ENCODE results near the gene LRRC66. TPM values are rescaled to one million over a fixed set of nuclear protein-coding genes. Genes with fewer than 3 reads are reported as not detected.

LRRC66 gene, protein sequence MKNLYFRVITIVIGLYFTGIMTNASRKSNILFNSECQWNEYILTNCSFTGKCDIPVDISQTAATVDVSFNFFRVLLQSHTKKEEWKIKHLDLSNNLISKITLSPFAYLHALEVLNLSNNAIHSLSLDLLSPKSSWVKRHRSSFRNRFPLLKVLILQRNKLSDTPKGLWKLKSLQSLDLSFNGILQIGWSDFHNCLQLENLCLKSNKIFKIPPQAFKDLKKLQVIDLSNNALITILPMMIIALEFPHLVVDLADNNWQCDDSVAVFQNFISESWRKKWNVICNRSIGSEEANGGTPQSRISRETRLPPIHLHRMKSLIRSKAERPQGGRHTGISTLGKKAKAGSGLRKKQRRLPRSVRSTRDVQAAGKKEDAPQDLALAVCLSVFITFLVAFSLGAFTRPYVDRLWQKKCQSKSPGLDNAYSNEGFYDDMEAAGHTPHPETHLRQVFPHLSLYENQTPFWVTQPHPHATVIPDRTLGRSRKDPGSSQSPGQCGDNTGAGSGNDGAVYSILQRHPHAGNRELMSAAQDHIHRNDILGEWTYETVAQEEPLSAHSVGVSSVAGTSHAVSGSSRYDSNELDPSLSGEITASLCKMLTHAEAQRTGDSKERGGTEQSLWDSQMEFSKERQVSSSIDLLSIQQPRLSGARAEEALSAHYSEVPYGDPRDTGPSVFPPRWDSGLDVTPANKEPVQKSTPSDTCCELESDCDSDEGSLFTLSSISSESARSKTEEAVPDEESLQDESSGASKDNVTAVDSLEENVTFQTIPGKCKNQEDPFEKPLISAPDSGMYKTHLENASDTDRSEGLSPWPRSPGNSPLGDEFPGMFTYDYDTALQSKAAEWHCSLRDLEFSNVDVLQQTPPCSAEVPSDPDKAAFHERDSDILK
- 0.08 TPM for polyA plus RNA-seq

DNA sequence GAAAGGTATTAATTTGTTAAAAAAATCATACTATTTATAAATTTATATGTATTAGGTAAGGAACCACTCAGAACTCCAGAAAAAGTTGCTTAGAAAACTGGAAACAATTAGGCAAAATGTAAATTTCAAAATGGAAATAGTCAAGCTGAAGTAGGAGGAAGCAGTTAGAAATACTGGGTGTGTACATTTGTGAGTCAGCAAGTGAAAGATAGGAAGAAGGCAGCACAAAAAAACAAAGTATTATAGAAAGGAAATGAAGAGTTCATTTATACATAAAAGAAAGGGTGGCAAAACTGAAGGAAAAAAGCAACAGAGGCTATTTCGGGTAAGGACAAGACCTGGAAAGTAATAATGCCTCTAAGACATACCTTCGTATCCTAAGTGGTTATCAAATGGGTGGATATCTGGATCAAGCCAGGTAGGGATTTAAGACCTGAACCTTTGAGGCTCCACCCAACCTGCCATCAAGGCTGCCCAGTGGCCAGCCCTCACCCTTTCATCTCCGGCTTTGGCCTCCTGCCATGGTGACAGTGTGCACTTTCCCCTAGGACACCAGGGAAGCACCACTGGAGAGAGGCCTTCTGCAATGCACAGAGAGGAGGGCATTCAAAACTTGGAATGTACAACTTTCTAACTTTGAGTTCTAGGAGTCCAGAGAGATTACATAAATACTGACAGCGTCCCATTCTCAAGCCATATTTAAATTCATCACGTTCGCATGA is at the start of gene LRRC66:
Gene LRRC66, minus strand, starts transcription at position 428 of the 722 bp plus-strand sequence. CDS start 2,750 bp downstream, outside the sequence.
- Mint-ChIP-seq H3K27ac (no peak within 1 kb of the TSS), H3K4me1 (peaks cover 0 to under 1% (median 0%) of the 10 kb centered on the region in 3 donors), H3K27me3 (no peaks in the 10 kb centered on the region), H3K4me3 (no peak within 1 kb of the TSS), H3K9me3 (no peaks in the 10 kb centered on the region), H3K36me3 (no peaks in the 10 kb centered on the region)

DNA sequence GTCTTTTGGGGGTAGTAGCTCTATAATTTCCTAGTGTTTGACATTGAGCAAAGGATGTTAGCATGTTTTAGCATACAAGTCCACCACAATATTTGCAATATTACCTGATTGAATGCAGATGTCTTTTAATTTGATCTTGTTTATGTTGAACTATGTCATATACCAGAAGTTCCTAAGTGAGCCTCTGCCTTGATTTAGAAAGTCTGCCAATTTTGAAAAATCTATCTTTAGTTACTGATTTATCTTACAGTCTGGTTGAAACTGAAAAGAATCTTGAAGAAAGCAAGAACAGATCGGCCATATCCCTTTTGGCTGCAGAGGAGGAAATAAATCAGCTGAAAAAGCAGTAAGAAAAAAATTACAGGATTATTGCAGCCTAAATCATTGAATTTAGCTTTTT is 49.4 kb upstream of the LRRC66 start:
- Mint-ChIP-seq H3K27ac (no peak overlapping the region), H3K4me1 (no peaks in the 10 kb centered on the region), H3K4me3 (no peak overlapping the region), H3K36me3 (peaks cover 1% of the 10 kb centered on the region), H3K27me3 (peaks cover 15% of the 10 kb centered on the region), H3K9me3 (peaks cover 0 to 5% (median 3%) of the 10 kb centered on the region in 3 donors)

DNA sequence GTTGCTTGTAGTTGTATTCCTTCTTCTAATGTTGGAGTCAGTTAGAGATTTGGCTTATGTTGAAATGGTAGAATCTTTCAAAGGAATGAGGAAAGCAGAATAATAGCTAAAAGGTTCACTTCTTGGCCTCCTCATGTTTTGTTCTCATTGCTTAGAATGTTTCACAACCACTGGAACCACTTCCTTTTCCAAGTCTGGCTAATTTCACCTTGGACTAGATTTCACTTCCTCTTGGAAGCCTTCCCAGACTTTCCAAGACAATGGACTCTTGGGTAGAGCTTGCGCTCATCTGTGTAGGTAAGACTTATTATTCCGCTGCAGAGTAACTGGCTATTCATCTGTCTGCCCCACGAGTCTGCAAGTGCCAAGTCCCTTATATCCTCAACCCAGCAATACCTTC is 39.2 kb upstream of the LRRC66 start:
- Mint-ChIP-seq H3K4me3 (no peak overlapping the region), H3K27ac (no peak overlapping the region), H3K27me3 (peaks cover 8% of the 10 kb centered on the region)

DNA sequence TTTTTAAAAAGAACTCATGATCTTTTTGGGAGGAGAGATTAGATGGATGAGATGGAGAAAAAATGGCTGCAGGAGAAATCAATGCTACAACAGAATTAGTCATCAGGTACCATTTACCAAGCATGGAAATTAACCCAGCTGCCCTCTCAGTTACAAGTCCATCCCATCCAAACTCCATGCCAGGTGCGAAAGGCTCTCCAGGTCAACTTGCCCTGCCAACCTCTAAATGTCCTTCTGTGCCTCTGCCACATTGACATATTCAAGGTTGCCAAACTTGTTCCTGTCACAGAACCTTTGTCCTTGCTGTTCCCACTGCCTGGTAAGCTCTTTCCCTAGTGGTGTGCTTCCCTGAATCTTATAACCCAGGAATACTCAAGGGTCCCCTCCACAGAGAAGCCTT is 38.1 kb upstream of the LRRC66 start:
- Mint-ChIP-seq H3K4me3 (no peak overlapping the region), H3K36me3 (no peaks in the 10 kb centered on the region), H3K27me3 (peaks cover 12% of the 10 kb centered on the region), H3K4me1 (peaks cover 0 to 4% (median 1%) of the 10 kb centered on the region in 3 donors), H3K27ac (no peak overlapping the region), H3K9me3 (no peaks in the 10 kb centered on the region)

More for the DNA sequence above, 39.2 kb upstream of the LRRC66 start:
- no peaks in the 10 kb centered on the region for H3K36me3 Mint-ChIP-seq
- H3K4me1 Mint-ChIP-seq: no peaks in the 10 kb centered on the region
- no peaks in the 10 kb centered on the region for H3K9me3 Mint-ChIP-seq

DNA sequence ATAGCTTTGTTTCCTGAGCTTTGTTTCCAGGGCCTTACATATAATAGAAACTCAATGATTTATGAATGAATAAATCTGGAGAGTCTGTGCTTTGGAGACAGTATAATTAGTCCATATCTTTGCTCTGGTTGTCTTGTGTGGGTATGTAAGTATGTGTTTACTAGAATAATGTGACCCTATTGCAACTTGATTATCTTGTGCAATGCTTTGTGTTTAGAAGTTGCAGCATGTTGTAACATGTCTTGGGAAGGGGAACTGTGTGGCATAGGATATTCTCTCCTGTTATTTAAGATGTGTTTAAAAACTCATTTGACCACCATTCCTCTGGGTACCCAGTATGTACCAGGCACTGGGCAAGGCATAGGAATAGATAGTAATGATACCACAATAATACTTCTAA is 37.0 kb upstream of the LRRC66 start:
- H3K4me1 Mint-ChIP-seq: peaks cover 0 to 13% (median 11%) of the 10 kb centered on the region in 3 donors
- no peak overlapping the region for H3K27ac Mint-ChIP-seq
- H3K9me3 Mint-ChIP-seq: no peaks in the 10 kb centered on the region
- H3K27me3 Mint-ChIP-seq: peaks cover 19% of the 10 kb centered on the region
- no peaks in the 10 kb centered on the region for H3K36me3 Mint-ChIP-seq
- H3K4me3 Mint-ChIP-seq: no peak overlapping the region

DNA sequence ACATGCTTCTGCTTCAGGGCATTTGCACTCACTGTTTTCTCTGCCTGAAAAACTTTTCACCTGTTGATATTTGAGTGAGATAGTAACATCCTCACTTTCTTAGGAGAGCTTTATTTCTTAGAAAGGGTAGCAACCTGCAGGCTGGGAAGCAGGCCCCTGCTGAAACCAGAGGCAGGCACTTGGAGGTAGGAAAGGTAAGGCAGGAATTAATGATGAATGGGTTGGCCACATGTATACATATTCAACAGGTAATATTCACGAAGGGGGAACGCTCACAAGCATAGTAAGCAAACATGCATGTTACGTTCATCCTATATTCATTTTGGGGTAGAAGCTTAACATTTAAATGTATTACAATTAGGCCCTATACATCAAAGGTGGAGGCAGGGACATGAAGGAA is 34.1 kb upstream of the LRRC66 start:
- H3K9me3 Mint-ChIP-seq: no peaks in the 10 kb centered on the region

DNA sequence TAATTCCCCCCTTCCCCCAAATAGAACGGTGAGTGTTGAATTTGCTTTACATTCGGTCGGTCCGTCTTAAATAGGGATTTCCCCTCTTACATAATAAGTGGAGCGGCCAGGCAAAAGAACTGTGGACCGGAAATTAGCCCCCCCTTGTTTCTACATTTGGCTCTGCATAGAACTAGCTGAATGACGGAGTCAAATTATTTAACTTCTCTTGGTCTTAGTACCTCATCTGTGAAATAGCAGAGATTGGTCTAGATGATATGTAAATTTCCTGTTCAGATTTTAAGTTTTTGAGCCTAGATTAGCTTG is 32.3 kb upstream of the LRRC66 start:
- Mint-ChIP-seq H3K36me3 (no peaks in the 10 kb centered on the region), H3K4me1 (peaks cover 4 to 24% (median 20%) of the 10 kb centered on the region in 3 donors), H3K4me3 (peak overlapping the region; percentile 84 to 93 (median 87)), H3K27ac (peak overlapping the region in 1 of 3 donors; percentile 3), H3K9me3 (no peaks in the 10 kb centered on the region), H3K27me3 (peaks cover 37% of the 10 kb centered on the region)

More for the DNA sequence above, 34.1 kb upstream of the LRRC66 start:
- H3K36me3 Mint-ChIP-seq: no peaks in the 10 kb centered on the region
- H3K4me1 Mint-ChIP-seq: peaks cover 4 to 24% (median 20%) of the 10 kb centered on the region in 3 donors
- no peak overlapping the region for H3K4me3 Mint-ChIP-seq
- H3K27me3 Mint-ChIP-seq: peaks cover 32% of the 10 kb centered on the region
- H3K27ac Mint-ChIP-seq: no peak overlapping the region

DNA sequence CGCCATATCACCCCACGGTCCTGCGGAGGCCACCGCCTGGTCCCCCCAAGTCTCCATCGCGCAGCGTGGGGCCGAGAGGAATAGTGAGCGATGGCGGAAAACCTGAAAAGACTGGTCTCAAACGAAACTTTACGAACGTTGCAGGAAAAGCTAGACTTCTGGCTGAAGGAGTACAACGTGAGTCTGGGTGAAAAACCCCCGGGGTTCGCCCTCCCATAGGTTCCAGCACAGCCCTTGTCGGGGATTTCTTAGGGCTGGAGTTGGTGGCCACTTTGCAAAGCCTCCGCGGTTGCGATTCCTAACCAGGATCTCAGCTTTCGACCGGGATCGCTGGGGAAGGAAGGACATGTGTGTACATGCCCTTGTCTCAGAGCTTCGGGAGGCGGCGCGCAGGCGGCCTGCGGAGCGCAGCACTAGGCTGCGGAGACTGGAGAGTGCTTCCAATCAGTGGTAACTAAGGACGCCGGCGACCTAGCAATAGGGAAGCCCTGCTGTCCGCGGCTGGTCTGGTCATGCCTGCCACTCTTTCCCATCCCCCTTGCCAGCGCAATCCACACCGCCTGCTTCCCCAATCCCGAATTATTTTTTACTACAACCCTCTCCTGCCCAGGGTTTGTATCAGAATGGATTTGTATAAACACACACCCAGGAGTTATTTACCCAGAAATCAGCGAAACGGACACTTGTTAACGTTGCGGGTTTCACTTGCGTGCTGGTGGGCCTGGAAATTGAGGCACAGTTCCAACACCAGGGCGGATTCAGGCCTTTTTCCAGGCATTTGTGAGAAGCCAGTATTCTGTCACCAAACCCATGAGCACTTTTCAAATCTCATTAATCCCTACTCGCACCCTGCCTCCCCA is 31.7 kb upstream of the LRRC66 start:
- H3K36me3 Mint-ChIP-seq: no peaks in the 10 kb centered on the region
- no peaks in the 10 kb centered on the region for H3K9me3 Mint-ChIP-seq
- peaks cover 36% of the 10 kb centered on the region for H3K27me3 Mint-ChIP-seq
- H3K4me1 Mint-ChIP-seq: peaks cover 4 to 24% (median 20%) of the 10 kb centered on the region in 3 donors
- peak overlapping the region in 1 of 3 donors; percentile 6 for H3K27ac Mint-ChIP-seq
- peak overlapping the region; percentile 84 to 93 (median 87) for H3K4me3 Mint-ChIP-seq

DNA sequence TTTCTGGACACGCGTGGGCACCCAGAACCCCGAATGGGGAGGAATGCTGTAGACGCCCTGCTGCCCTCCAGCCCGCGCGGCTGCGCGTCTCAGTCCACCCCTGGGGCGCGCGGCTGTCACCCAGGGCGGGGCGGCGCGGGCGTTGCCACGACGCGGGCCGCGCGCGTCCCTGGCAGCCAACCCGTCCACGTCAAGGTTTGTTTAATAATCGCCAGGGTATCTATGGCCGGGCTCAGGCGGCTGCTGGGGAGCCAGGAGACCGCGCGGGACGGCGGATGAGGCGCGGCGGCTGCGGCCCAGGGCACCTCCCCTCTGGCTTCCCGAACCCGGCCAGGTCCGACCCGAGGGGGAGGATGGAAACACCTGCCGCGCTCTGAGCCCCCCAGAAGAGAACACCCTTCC is 31.1 kb upstream of the LRRC66 start, which contains the start of gene SPATA18:
Gene SPATA18, plus strand, starts transcription at position 92 of the 402 bp plus-strand sequence. CDS start 401 bp downstream, outside the sequence.
- Mint-ChIP-seq H3K27me3 (peaks cover 31% of the 10 kb centered on the region), H3K4me3 (peak within 1 kb of the TSS; percentile 84 to 93 (median 87)), H3K9me3 (no peaks in the 10 kb centered on the region), H3K27ac (peak within 1 kb of the TSS in 1 of 3 donors; percentile 6), H3K4me1 (peaks cover 4 to 24% (median 20%) of the 10 kb centered on the region in 3 donors), H3K36me3 (no peaks in the 10 kb centered on the region)

DNA sequence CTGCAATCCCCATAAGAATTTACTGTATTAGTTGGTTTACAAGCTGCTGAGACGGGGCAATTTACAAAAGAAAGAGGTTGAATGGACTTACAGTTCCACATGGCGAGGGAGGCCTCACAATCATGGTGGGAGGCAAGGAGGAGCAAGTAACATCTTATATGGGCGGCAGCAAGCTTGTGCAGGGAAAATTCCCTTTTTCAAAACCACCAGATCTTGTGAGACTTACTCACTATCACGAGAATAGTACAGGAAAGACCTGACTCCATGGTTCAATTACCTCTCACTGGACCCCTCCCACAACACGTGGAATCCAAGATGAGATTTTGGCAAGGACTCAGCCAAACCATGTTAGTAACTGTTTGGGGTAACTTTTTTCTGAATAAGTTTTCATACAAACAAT is 29.1 kb upstream of the LRRC66 start:
- Mint-ChIP-seq H3K4me3 (no peak overlapping the region), H3K36me3 (no peaks in the 10 kb centered on the region), H3K27ac (no peak overlapping the region), H3K9me3 (peaks cover 0 to 2% (median 0%) of the 10 kb centered on the region in 3 donors), H3K4me1 (peaks cover 4 to 24% (median 20%) of the 10 kb centered on the region in 3 donors), H3K27me3 (peaks cover 31% of the 10 kb centered on the region)

DNA sequence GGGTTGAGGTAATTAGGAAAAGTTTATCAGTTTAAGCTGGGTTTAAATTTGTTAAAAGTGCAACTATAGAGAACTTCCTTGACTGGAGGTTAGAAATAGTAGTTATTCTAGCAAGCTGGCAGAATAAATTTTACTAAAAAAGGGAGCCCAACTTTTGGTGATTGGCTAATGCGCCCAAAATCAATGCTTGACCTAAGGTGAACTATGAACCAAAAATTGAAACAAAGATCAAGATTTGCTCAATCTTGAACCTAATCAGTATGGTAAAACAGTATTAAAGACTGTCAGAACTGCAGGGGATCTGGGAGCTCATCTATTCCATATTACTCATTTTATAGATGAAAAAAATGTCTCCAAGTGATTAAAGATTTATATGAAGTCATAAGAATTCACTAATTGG is 24.9 kb upstream of the LRRC66 start:
- Mint-ChIP-seq H3K27me3 (peaks cover 22% of the 10 kb centered on the region), H3K36me3 (no peaks in the 10 kb centered on the region)

DNA sequence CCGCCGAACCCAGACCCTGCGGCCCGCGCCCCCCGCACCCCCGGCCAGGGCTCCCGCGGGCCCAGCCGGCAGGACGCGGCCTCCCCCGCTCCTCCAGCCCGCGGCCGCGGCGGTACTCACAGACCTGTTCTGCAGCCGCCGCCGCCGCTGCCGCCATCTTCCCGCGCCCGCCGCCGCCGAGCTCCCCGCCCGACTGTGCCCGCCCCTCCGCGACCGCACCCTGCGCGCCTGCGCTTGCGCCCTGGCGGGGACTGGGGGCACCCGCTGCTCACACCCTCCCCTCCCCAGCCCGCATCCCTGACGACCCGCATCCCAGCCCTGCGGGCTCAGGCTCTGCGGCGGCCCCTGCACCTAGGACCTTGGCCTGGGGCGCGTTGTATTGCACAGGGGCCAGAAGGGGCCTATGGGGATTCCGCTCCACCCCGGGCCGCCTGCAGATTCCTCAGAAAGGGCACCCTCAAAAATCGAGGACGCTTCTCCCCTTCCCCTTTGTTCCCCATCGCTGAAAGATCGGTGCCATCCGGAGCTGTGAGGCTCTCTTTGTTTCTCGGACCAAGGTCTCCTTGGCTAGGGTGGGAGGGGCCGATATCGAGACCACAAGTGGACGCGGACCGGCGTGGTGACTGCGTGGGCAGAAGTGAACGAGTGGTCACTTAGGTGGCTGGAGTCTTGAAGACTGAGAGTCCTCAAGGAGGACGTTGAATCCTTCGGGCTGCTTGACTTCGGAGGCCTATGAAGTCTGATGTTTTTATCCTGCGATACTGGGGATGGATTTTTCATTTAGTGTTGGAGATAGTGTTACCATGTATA is 18.1 kb upstream of the LRRC66 start, which contains the start of gene SGCB:
Gene SGCB, minus strand, starts transcription at position 197 of the 810 bp plus-strand sequence. Its CDS starts 40 bp downstream, at position 157.
- Mint-ChIP-seq H3K36me3 (no peaks in the 10 kb centered on the region), H3K4me1 (peaks cover 18 to 33% (median 24%) of the 10 kb centered on the region in 3 donors), H3K27me3 (peaks cover 9% of the 10 kb centered on the region), H3K9me3 (no peaks in the 10 kb centered on the region), H3K4me3 (peak within 1 kb of the TSS; percentile 86 to 95 (median 92)), H3K27ac (peak within 1 kb of the TSS in 1 of 3 donors; percentile 59)

More for the DNA sequence above, 24.9 kb upstream of the LRRC66 start:
- H3K4me1 Mint-ChIP-seq: no peaks in the 10 kb centered on the region
- H3K9me3 Mint-ChIP-seq: peaks cover 0 to 2% (median 0%) of the 10 kb centered on the region in 3 donors
- H3K27ac Mint-ChIP-seq: no peak overlapping the region
- H3K4me3 Mint-ChIP-seq: no peak overlapping the region

DNA sequence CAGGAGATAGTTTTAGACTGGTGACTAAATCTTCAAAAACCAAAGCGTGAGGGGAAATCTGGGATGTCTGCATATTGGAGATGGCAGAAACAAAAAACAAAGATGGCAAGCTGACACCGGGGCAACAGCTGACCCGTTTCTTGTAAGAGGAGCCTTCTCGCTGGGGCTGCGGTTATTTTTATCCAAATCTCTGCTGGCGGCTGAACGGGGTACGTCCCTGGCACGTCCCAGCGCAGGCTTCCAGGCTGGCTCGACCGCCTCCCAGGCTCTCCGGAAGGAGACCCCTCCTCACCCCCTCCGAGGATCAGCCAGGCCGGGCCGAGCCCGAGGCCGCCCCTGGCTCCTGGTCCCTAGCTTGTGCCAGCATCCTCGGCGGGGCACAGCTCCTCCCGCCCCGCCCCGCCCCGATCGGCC is 17.5 kb upstream of the LRRC66 start:
- Mint-ChIP-seq H3K4me1 (peaks cover 18 to 33% (median 24%) of the 10 kb centered on the region in 3 donors), H3K27me3 (peaks cover 5% of the 10 kb centered on the region), H3K27ac (no peak overlapping the region), H3K9me3 (no peaks in the 10 kb centered on the region), H3K36me3 (no peaks in the 10 kb centered on the region), H3K4me3 (peak overlapping the region; percentile 86 to 95 (median 88))

All from IgD-negative memory B cell (primary cell).